GM18873 (cell line): ENCODE data around the gene SLC13A3.

Source experiments
- ATAC-seq: cut with Tn5 transposase; IDR thresholded peaks from one replicate; pipeline ENCODE4 v1.9.1; 2021; ENCODE audit warnings: mild to moderate bottlenecking, moderate library complexity, moderate number of reproducible peaks; ENCODE audit not compliant: unreplicated experiment, low FRiP score

Gene SLC13A3

DNA sequence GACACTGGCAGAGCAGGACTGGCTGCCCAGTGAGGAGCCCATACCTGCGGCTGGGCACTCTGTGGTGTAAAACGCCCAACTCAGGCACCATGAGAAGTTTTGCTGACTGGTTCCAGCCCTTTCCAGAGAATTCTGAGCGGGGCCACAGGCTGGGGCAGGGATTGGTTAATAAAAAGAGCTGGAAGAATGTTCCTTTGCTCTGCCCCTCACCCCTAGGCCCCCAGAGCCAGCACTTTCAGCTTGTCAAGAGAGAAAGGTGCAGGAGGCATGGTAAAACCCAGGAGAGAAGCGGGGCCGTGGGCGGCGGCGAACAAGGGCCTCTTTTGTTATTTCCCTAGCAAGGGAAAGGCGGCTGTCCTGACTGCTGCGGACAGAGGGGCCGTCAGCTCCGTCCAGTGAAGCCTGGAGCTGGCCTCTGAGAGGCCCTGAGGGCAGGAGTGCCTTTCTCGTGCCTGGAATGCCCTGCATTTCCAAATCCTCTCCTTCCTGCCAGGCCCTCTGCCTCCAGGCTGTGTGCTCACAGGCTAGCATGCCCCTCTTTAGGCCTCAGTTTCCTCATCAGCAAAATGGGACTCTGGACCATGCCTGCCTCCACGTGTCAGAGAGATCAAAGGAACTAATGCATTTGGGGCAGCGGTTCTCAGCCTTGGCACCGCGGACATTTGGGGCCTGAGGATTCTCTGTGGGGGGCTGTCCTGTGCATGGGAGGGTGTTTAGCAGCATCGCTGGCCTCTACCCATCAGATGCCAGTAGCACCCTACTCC, 12.9 kb downstream of the SLC13A3 start:
- ATAC-seq = no peak

DNA sequence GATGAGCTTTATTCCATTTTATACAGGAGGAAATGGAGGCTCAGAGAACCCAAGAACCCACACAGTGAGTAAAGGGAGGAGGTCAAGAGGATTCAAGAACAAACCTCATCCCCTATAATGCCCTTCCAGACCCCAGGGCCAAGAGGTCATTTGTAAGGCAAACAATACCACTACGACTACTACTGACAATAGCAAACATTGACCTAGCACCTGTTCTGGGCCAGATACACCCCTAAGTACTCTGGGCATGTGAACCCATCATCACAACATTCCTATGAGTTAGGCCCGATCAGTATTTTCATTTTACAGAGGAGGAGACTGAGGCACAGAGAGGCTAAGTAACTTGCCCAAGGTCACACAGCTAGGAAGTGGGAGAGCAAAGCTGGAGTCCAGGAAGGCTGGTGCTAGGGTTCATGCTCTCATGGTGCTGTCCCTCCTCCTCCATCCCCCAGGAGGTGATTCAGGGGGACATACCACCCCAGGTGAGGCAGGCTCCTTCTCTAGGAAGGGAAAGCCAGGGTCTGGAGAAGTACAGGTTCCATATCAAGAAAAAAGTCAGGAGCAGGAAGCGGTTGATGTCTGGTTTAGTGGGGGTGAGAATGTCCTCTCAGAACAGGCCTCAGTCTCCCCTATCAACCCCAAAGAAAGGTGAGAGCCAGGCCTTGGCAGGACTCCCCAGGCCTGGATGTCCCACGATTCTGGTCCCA, 13.7 kb downstream of the SLC13A3 start:
- ATAC-seq = no peak

DNA sequence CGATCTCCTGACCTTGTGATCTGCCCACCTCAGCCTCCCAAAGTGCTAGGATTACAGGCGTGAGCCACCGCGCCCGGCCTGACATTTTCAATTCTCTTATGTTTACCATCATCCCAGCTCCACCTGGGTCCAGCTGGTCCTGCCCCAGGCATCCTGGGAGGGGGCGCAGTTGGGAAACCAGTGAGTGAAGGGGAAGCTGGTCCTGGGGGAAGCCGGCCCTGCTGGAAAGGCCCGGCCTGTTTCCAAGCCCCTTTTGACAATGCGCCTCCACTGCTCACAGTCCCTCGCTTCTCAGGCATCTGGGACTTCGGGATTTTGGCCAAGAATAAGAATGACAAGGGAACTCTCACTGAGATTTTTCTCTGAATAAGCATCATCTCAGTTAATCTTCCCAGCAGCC, 14.2 kb downstream of the SLC13A3 start:
- no peak for ATAC-seq

DNA sequence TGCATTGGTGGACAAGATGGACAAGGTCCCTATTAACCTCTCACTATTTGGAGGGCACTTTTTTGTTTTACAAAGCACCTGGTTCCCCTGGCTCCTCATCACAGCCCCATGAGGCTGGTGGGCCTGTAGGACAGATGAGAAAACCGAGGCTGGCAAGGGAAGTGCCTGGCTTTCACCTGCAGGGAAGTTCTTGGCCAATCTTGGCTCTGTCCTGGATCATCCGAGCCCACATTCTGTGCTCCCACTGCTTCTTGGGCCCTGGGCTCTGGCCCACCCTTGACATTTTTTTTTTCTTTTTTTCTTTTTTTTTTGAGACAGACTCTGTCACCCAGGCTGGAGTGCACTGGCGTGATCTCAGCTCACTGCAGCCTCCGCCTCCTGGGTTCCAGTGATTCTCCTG, 14.7 kb downstream of the SLC13A3 start:
- no peak for ATAC-seq

DNA sequence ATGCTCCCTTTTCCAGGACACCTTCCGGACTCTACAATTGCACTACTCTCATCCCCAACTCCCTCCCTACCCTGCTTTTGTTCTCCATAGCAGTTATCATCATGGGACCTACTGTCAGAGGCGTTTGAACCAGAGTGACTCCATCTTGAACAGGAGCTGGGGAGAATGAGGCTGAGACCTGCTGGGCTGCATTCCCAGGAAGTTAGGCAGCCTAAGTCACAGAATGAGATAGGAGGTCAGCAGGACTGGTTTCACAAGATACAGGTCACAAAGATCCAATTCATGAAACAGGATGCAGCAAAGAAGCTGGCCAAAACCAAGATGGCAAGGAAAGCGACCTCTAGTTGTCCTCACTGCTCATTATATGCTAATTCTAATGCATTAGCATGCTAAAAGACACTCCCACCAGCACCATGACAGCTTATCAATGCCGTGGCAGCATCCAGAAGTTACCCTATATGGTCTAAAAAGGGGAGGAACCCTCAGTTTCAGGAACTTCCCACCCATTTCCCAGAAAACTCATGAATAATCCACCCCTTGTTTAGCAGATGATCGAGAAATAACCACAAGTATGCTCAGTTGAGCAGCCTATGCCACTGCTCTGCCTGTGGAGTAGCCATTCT, 15.6 kb downstream of the SLC13A3 start:
- no peak for ATAC-seq

DNA sequence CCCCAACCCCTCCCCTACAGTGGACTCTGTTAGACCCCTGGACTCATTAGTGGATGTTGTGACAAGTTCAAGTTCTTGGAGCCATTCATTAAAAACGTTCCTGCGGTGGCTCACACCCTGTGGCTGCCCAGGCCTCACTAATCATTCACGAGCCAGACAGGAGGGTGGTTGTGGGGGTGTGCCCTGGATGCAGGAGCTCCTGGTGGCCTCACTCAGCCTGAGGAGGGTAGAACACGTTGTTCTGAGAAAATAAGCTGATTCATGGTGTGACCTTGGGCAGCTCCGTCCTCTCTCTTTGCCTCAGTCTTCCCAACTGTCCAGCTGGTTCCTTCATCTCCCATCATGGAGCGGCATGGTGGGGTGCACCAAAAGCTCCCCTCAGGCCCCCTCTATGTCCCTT, 16.7 kb downstream of the SLC13A3 start:
- ATAC-seq = no peak

DNA sequence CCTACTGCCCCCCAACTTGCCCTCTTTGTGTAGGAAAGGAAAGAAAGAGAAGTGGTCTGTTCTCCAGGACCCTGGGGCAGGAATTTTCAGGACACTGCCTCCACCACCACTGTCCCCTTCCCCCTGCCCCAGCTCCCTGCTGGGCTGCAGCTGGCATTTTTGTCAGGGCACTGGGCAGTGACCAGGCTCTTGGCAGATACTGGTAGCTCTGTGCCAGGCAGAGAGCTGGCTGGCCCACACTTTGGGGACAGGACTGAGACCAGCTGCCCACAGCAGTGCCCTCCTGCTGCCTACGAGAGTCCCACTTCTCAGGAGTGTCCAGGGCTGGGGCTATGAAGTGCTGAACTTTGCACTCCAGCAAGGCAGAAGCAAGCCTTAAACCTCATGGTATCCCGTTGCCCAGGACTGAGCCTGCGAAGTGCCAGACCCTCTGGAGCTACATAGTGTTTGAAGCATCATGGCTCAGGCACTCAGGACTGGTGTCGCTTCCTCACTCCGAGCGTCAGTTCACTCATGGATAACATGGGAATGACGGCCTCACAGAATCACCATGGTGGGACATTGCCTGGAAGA, 19.3 kb downstream of the SLC13A3 start:
- ATAC-seq = no peak

DNA sequence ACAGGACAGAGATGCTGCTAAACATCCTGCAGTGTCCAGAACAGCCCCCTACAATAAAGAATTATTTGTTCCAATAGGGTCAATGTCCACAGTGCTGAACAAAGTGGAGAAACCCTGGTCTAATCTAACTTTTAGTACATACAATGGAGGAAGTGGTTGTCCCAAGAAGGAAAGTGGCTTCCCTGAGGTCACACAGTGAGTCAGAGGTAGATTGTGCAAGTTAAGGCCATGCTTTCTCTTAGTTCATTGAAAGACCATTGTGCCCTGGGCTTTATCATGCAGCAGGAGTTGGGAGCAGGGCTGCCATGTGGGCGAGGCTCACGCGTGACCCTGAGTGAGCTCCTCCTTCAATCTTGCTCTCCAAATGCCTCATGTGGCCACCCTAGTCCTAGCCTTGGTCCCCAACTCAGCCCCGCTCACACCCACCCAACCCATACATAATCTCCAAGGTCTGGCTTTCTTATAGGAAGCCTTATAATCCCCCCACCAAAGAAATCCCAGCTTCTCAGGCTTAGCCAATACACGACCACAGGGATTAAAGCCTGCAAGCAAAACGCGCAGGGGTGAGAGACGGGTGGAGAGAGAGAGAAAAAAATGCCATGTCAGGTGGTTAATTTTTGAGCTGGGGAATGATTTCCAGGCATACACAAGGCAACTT, 19.9 kb downstream of the SLC13A3 start:
- no peak for ATAC-seq

DNA sequence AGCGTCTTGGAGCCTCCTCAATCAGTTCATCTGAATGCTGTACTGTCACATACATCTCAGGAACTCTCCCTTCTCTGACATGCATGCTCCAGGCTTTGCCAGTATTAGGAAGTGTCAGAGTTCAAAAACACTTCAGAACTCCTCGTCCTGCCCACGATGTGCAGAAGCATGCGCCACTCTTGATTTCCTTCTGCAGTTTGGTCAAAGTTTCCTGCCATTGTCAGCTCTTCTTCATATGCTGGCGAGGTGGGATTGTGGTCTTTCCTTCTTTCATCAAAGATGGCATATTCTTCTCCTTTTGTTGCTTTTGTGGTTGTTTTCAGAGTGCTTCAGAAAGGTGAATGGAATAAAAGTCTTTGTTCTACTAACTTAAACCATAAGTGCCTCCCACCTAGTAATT, 21.0 kb downstream of the SLC13A3 start:
- ATAC-seq = no peak

DNA sequence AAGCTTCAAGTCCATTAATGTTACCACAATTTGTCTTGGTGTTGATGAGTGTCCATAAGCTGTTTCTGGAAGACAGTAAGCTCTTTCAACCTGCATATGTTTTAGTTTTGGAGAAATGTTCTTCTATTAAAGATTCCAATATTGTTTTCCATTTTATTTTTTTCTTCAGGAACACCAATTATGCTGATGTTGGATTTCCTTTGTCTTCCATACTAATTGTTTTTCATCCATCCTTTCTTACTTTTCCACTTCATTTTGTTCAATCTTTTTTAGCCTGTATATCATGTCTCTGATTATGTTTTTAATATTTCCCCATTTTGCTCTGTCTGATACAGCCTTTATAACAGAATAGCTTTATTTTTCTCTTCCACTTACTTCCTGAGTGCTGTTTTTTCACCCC, 21.9 kb downstream of the SLC13A3 start:
- no peak for ATAC-seq

DNA sequence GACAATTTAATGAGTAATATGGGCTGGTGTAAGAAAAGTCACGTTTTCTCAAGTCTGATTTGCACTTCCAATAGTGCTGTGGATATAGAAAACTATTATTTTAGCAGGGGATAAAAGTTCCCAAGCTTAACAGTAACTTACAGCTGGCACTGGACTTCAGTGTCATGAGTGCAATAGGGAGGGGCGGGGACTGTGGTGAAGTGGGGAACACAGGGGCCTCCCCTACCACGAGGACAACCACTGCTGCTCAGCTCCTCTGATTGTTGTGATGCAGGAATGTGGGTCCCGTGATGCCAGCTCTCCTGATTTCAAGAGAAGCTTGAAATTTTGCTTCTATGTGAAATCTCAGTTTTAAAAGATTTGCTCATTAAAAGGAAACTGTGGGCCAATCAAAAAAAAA, 24.0 kb downstream of the SLC13A3 start:
- ATAC-seq = no peak

DNA sequence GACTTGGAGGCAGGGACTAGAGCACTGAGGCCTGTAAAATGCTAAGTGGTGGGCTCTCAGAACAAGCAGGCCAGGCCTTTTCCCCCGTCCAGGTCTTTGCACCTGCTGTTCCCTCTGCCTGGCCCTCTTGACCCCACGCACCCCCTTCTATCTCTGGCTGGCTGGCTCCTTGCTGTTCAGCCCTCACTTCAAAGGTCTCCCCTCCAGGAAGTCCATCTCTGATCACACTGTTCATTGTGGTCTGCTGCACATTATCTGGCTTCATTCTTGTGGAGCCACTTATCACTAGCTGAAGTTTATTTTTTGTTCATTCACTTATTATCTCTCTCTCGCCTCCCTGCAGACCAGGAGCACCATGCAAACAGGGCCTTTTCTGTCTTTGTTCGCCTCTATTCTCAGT, 24.5 kb downstream of the SLC13A3 start:
- no peak for ATAC-seq

DNA sequence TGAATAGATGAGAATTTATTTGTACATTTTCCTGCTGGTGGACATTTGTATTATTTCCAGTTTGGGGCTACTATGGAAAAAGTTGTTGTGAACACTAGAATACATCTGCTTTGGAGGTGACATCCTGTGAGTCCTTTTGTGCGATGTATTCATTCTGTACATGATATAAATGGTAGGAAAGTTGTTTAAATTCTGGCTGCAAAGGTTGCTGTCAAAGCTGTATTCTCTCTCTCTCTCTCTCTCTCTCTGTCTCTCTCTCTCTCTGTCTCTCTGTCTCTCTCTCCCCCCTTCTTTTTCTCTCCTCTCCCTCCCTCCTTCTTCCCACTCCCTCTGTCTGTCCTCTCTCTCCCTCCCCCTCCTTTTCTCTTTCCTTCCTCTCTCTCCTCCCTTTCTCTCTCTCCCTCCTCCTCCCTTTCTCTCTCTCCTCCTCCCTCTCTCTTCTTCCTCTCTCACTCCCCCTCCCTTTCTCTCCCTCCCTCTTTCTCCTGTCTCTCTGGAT, 25.3 kb downstream of the SLC13A3 start:
- no peak for ATAC-seq

DNA sequence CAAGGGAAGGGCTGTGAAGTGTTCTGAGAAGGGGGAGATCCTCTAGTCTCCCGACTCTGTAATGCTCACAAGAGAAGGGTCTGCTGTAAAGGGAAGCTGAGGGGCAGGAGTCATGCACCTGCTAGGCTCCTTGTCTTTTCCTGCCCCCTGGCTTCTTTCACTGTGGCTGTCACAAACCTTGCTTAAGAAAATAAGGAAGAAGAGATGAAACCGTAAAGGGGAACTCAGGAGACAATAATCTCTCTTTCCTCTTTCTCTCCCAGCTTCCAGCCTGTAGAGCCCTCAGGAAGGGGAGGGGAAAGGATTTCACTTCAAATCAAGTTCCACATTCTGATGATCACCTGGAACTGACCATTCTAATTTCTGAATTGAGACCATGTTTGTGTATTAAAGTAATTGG, 26.3 kb downstream of the SLC13A3 start:
- no peak for ATAC-seq

DNA sequence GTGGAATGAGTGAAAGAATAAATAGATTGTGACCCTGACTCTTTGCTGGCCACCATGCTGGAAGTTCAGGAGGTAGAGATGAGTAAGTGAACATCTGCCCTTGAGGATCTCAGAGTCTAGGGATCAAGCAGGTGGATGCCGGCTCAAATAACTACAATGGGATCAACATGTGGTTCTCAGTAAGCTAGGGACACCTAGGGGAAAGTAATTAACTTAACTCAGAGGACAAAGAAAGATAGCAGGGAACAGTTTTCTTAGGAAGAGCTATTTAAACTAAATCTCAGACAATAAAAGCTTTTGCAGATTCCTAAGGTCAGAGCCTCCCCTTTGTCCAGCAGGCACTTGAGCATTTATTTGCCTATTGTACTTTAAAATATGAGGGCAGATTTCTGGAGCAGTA, 29.1 kb downstream of the SLC13A3 start:
- no peak for ATAC-seq

DNA sequence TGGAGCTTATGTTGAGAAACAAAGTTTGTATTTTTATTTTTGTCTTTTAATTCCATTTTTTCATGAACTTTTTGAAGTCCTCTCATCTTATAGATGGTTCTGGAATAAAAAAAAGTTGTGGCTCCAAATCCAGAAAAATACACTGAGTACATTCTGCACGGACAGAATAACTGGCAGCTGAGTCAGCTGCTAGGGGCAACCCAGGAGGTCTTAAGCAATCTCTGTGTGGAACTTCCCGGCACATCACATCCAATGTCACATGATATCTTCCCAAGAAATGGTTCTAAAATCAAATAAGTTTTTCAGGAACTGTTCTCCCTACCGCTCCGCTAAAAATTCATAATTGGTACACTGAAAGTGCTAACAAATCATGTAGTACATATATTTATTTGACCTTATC, 29.8 kb downstream of the SLC13A3 start:
- no peak for ATAC-seq

DNA sequence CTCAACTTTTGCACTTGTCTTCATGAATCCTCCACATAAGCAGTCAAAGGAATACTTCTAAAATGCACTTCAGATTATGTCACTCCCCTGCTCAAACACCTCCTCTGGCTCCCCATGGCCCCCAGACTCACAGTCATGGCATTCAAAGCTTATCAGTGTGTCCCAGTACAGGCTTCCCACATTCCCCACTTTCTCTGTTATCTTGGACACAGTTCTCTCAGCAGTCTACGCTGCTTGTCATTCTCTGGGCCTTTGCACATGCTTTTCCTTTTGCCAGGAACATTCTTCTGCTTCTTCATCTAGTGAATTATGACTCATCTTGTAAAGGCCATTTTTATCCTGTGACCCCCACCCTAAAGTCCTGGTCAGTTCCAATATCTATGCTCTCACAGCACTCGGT, 31.8 kb downstream of the SLC13A3 start:
- ATAC-seq = no peak

DNA sequence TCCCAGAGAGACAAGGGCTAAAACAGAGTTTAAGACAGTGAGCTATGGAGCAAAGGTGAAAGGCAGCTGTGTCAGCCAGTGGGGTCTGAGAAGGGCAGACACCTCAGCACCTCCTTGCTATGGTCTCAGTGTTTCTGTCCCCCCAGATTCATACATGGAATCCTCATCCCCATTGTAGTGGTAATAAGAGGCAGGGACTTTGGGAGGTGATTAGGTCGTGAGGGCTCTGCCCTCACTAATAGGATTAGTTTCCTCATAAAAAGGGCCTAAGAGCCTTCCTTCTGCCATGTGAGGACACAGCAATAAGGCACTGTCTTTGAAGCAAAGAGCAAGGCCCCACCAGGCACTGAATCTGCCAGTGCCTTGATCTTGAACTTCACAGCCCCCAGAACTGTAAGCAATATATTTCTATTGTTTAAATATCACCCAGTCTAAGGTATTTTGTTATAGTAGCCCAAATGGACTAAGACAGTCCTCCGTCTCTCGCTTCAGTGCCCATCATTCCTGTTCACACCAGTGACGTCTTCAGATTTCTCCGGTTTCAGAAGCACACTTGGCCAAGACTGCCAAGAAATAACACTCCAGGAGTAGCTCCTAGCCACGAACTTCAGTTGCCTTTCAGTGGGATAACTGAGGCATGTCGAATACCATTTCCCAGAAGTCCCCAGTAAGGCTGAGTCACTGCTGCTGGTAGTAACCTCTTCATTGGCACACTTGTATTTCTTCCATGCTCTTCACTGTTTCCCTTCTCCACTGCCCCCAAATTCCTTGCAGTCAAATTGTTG, 32.8 kb downstream of the SLC13A3 start:
- no peak for ATAC-seq

DNA sequence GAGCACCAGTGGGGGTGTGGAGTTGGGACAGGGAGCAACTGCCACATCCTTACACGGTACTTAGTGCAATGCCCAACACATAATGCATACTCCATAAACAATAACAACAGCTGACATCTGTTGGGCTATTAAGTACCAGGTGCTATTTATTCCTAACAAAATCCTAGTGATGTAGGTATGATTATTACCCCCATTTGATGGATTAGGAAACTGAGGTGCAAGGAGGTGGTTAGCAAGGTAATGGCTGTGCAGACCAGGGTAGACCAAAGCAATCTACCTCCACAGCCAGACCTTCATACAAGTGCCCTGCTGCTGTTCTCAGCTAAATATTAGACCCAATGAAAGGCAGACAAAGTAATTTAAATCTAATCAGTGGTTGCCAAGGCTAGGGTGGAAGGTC, 36.8 kb downstream of the SLC13A3 start:
- ATAC-seq = no peak

DNA sequence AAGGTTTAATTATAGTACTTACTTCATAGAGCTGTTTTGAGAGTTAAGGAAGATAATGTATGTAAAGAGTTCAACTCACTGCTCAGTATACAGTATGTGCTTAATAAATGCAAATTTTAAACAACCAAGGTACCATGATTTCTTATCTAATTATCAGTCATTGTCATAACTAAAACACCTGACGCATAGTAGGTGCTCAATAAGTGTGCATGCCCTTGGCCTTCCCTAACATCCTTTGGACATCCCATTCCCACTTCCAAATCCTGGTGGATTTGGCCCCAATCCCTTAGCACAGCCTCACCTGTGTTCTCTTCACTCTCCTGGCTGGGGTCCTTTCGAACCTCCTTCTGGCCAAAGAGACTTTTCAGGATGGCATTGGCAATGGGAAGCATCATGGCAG, 41.1 kb downstream of the SLC13A3 start:
- no peak for ATAC-seq
